Loucy (cell line): ENCODE measurements around the gene UNC13B.

ENCODE experiments used
- H2AFZ ChIP-seq: fragments of 200-600 bp; sonication (generic); 2 replicates; pipeline ENCODE4 v1.6.0; 2016; ENCODE audit warnings: antibody characterized with exemption, mild to moderate bottlenecking, low read length, moderate library complexity
- H3F3A ChIP-seq: fragments of 200-600 bp; 2 replicates; pipeline ENCODE4 v1.6.0; 2016; ENCODE audit warnings: antibody characterized with exemption, low read depth, mild to moderate bottlenecking
- H3K27me3 ChIP-seq: fragments of 200-600 bp; sonication (generic); 2 replicates; pipeline ENCODE4 v1.6.1; 2014; ENCODE audit warnings: low read length, mild to moderate bottlenecking; ENCODE audit not compliant: insufficient read depth, poor library complexity, severe bottlenecking
- H3K36me3 ChIP-seq: fragments of 200-600 bp; sonication (generic); 2 replicates; pipeline ENCODE4 v1.6.1; 2016; ENCODE audit warnings: low read length; ENCODE audit not compliant: insufficient read depth
- H3K4me1 ChIP-seq: fragments of 200-600 bp; sonication (generic); 2 replicates; pipeline ENCODE4 v1.5.1; 2014; ENCODE audit warnings: low read length, mild to moderate bottlenecking; ENCODE audit not compliant: insufficient read depth, poor library complexity, severe bottlenecking
- H3K4me2 ChIP-seq: fragments of 200-600 bp; sonication (generic); 2 replicates; pipeline ENCODE4 v1.6.0; 2014; ENCODE audit warnings: antibody characterized with exemption, low read length, low read depth, mild to moderate bottlenecking; ENCODE audit not compliant: poor library complexity, severe bottlenecking
- H3K4me3 ChIP-seq: fragments of 200-600 bp; sonication (generic); 2 replicates; pipeline ENCODE4 v1.5.1; 2014; ENCODE audit warnings: low read length, mild to moderate bottlenecking, mixed read lengths; ENCODE audit not compliant: poor library complexity, severe bottlenecking
- H3K79me2 ChIP-seq: fragments of 200-600 bp; sonication (generic); 2 replicates; pipeline ENCODE4 v1.6.1; 2014; ENCODE audit warnings: low read length; ENCODE audit not compliant: insufficient read depth
- H3K9ac ChIP-seq: fragments of 200-600 bp; sonication (generic); 2 replicates; pipeline ENCODE4 v1.6.0; 2014; ENCODE audit warnings: mild to moderate bottlenecking, low read depth, low read length, moderate library complexity; ENCODE audit not compliant: poor library complexity, severe bottlenecking
- H3K9me2 ChIP-seq: fragments of 200-600 bp; sonication (generic); replicated peaks from 2 replicates; pipeline ENCODE4 v1.6.1; 2016; ENCODE audit warnings: low read depth, low read length, mixed read lengths
- H3K9me3 ChIP-seq: fragments of 200-600 bp; sonication (generic); 2 replicates; pipeline ENCODE4 v1.6.1; 2014; ENCODE audit warnings: mild to moderate bottlenecking, antibody characterized with exemption, low read length, low read depth; ENCODE audit not compliant: insufficient read depth
- H4K20me1 ChIP-seq: fragments of 200-600 bp; sonication (generic); 2 replicates; pipeline ENCODE4 v1.6.0; 2014; ENCODE audit warnings: antibody characterized with exemption, low read length, mild to moderate bottlenecking; ENCODE audit not compliant: insufficient read depth, poor library complexity, severe bottlenecking
- EZH2phosphoT487 ChIP-seq: fragments of 200-600 bp; IDR thresholded peaks from 2 replicates; pipeline ENCODE4 v1.6.1; 2018; ENCODE audit warnings: antibody characterized with exemption, mild to moderate bottlenecking, moderate library complexity, borderline replicate concordance
- TF ChIP-seq, protein P1 (sequence below): fragments of 200-600 bp; sonication (generic); conservative IDR thresholded peaks from 2 replicates; pipeline ENCODE4 v1.5.1; 2014; ENCODE audit warnings: mild to moderate bottlenecking, antibody characterized with exemption, low read length

UNC13B gene

DNA sequence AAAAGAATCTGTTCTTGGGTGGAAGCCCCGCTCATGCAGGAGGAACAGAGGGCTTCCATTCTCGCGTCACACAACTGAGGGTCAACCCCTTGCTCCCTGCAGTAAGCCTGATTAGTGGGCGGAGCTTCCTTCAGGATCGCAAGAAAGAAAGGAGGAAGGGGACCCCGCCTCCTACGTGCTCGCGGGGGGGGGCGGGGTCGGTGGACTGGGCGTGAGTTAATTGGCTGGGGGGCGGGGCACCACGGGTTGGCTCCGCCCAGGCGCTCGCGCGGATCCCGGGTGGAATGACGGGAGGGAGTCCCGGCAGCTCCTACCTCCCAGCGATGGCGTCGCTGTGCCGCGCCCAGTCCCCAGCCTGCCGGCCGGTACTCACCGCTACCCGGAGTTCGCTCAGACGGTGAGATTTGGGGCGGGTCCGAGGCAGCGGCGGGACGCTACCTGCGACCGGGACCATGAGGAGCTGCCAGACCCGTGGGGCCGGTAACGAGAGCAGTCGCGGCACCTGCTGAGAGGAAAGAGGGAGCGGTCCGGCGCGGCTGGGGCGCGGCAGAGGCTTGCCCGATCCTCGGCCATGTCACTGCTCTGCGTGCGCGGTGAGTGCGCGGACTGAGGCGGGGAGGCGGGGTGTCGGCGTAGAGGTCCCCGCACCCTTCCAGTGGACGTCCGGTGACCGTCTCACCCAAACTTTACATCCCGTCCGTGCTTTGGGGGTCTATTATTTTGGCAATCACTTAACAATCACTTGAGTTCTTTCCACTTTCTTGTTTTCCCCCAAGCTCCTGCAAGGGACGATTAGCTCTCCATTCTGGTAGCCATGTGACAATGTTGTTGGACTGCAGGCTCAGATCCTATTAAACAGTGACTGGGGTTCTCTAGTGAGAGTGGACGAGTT, at the start of gene UNC13B:
UNC13B (plus strand) TSS at position 297 of the 892 bp plus-strand sequence; CDS start at position 572, 275 bp downstream.
- H3K9me3 ChIP-seq, result no peaks in the 10 kb centered on the region
- H2AFZ ChIP-seq, result peak within 1 kb of the TSS; percentile 98
- H3K9me2 ChIP-seq, result no peaks in the 10 kb centered on the region
- TF ChIP-seq EZH2phosphoT487, result no peak
- TF ChIP-seq, protein P1, sequence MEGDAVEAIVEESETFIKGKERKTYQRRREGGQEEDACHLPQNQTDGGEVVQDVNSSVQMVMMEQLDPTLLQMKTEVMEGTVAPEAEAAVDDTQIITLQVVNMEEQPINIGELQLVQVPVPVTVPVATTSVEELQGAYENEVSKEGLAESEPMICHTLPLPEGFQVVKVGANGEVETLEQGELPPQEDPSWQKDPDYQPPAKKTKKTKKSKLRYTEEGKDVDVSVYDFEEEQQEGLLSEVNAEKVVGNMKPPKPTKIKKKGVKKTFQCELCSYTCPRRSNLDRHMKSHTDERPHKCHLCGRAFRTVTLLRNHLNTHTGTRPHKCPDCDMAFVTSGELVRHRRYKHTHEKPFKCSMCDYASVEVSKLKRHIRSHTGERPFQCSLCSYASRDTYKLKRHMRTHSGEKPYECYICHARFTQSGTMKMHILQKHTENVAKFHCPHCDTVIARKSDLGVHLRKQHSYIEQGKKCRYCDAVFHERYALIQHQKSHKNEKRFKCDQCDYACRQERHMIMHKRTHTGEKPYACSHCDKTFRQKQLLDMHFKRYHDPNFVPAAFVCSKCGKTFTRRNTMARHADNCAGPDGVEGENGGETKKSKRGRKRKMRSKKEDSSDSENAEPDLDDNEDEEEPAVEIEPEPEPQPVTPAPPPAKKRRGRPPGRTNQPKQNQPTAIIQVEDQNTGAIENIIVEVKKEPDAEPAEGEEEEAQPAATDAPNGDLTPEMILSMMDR, result no peak
- peak within 1 kb of the TSS; percentile 90 for H3K4me2 ChIP-seq
- no peaks in the 10 kb centered on the region for H3K36me3 ChIP-seq
- H3F3A ChIP-seq, result peaks cover 4% of the 10 kb centered on the region; the same call in 1 of the 2 replicates
- no peaks in the 10 kb centered on the region for H3K79me2 ChIP-seq
- no peaks in the 10 kb centered on the region for H4K20me1 ChIP-seq
- H3K4me3 ChIP-seq, result peak within 1 kb of the TSS; percentile 77
- peaks cover 36% of the 10 kb centered on the region for H3K4me1 ChIP-seq
- H3K27me3 ChIP-seq, result no peaks in the 10 kb centered on the region
- peak within 1 kb of the TSS; percentile 62 for H3K9ac ChIP-seq

DNA sequence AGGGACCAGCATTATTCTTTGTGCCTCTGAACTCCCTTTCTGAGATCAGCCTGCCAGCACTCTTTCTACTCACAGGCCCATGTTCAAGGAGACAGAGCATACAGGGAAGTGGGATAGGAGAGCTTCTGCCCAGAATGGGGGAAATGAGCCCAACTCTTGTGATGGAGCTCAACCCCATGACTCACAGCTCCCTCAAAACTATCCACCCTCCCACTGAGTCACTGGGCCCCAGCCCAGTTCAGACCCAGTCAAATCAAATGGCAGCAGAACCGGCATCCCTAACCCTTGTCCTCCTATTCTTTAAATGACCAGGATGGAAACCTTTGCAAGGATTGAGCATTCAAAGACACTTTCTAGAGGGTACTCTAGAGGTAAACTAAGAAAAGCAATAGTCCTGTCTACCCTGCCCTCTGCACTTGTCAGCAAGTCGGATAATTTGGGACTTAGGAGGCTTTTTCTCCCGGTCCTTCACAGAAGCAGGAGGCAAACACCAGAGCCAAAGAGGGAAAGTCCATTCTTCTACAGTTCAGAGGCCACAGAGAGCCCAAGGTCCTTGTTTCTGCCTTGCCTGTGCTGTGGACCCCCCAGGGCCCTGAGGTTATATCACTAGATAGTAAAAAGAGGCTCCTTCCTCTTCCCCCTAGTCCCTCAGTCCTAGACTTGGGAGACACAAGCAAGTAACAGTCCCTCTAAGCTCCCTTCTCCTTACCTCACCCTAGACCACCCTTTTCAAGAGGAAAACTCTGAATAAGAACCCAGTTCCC, 49.4 kb upstream of the UNC13B start:
- H3K4me2 ChIP-seq, result peak overlapping the region; percentile 76

DNA sequence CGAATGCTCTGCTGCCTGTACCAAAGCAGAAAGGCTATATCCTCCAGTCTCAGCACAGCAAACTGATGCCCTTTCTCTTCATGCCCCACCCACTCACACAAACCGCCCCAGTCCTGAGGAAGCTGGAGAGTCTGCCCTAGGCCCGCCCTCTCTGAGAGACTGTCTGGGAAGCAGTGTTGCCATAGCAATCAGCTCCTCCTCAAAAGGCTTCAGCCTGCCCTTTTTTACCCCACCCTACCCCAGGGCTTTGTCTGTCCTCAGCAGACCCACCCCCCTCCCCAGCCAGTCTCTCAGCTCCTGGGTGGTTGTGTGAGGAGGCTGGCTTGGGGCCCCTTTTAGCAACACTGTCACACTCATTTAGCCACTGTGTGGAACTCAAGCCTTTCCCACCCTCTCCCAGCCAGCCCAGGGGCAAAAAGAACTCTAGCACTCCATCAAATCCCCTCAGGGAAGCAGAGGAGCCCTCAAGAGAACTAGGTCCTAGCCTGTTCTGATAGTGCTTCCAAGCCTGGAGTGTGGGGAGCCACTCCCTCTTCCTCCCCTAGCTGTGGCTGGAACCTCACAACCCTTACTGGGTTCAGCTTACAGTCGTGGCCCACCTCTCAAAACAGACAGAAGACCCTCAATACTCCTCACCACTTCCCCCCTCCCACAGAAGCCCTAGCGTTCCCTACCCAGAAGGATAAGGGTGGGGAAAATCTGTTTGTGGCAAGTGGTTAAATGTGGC, 47.5 kb upstream of the UNC13B start:
- Histone ChIP-seq H3F3A (peaks cover 7% of the 10 kb centered on the region), H4K20me1 (peaks cover 4% of the 10 kb centered on the region), H3K4me1 (peaks cover 44% of the 10 kb centered on the region), H3K9ac (peak overlapping the region; percentile 85), H3K36me3 (no peaks in the 10 kb centered on the region), H3K4me3 (peak overlapping the region; percentile 75), H3K9me2 (no peaks in the 10 kb centered on the region), H3K9me3 (no peaks in the 10 kb centered on the region), H2AFZ (peak overlapping the region; percentile 81), H3K4me2 (peak overlapping the region; percentile 96), H3K79me2 (peaks cover 8% of the 10 kb centered on the region; the same call in 1 of the 2 replicates), H3K27me3 (no peaks in the 10 kb centered on the region)
- TF ChIP-seq EZH2phosphoT487, result no peak
- TF ChIP-seq, protein P1, result no peak

More for the DNA sequence above, 49.4 kb upstream of the UNC13B start:
- H4K20me1 ChIP-seq, result peaks cover 4% of the 10 kb centered on the region
- H3K4me1 ChIP-seq, result peaks cover 44% of the 10 kb centered on the region
- peak overlapping the region; percentile 67 for H3K4me3 ChIP-seq
- H3K9me2 ChIP-seq, result no peaks in the 10 kb centered on the region
- no peaks in the 10 kb centered on the region for H3K27me3 ChIP-seq
- H3K9me3 ChIP-seq, result no peaks in the 10 kb centered on the region
- H3K79me2 ChIP-seq, result peaks cover 8% of the 10 kb centered on the region; the same call in 1 of the 2 replicates
- H3K36me3 ChIP-seq, result peaks cover 6% of the 10 kb centered on the region; the same call in 1 of the 2 replicates
- peak overlapping the region; percentile 52 for H3K9ac ChIP-seq
- no peak overlapping the region for H2AFZ ChIP-seq
- no peak for TF ChIP-seq EZH2phosphoT487
- TF ChIP-seq, protein P1, result no peak
- peaks cover 7% of the 10 kb centered on the region for H3F3A ChIP-seq
